DMS79 (cell line): ENCODE measurements around the gene RFX3.

Source experiments
- DNase-seq: peaks from one replicate; lab custom pipeline; 2025; lab: John Stamatoyannopoulos, UW

The RFX3 gene

DNA sequence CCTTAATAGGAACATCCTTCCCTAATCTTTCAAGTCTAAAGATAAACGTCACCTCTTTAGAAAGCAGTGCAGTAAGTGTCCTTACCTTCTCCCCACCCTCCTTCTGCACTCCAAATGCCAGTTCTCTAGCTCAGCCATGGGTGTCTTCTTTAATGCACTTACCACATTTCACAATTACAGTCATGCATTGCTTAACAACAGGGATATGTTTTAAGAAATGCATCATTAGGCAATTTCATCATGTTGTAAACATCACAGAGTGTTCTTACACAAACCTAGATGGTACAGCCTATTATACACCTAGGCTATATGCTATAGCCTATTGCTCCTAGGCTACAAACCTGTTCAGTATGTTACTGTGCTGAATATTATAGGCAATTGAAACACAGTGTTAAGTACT, 91.2 kb downstream of the RFX3 start:
- no peak for DNase-seq

DNA sequence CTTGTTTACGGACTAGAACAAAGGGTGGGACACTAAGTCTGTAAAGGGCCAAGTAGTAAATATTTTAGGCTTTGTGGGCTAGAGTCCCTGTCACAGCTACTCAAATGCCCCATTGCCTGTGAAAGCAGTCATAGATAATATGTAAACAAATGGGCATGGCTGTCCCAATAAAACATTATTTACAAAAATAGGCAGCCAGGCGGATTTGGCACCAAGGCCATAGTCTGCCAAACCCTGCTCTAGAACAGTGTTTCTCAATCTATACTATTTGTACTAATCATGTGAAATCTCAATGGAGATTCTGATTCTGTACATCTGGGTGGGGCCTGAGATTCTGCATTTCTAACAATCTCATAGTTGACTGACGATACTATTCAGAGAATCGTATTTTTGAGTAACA, 92.0 kb downstream of the RFX3 start:
- DNase-seq, result no peak

DNA sequence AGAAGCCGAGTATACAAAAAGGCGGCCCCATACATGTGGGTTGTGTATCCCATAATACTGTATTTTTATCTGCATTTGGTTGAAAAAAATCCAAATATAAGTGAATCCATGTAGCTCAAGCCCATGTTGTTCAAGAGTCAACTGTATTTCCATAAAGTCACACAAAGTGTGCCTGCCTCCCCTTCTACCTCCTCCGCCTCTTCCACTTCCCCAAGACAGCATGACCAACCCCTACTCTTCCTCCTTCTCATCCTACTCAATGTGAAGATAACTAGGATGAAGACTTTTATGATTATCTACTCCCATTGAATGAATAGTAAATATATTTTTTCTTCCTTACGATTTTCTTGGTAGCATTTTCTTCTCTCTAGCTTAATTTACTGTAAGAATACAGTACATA, 92.7 kb downstream of the RFX3 start:
- no peak for DNase-seq

DNA sequence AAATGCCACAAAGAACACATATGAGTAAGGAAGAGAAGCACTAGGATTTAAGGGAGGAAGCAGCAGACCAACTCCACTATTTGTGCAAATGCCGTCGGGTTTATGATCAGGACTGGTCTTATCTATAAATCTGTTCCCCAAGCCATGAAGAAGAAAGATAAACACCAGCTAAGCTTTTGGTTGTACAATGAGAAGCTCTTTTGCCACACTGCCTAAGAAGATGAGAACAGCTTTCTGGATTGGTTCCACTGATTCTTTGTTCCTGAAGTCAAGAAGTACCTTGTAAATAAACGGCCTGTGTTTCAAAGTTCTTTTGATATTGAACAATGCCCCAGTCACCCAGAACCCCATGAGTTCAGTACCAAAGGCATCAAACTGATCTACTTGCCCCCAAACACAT, 93.9 kb downstream of the RFX3 start:
- no peak for DNase-seq

DNA sequence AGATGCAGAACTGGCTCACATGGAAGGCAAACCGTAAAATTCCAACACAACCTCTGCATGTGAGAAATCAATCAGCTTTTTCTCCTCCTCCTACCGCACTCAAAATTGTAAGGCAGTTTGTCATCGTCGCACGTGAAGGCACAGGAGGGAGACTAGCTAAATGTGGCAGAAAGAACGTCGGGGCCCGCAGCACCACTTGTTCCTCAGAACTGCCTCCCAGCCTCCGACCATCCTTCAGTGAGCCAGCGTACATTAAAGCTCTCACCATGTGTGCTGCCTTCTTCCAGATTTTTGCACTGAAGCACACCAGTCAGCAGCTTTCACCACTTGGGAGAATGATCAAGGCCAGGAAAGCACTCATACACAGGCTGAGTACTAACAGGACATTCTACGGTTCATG, 105.9 kb downstream of the RFX3 start:
- no peak for DNase-seq

DNA sequence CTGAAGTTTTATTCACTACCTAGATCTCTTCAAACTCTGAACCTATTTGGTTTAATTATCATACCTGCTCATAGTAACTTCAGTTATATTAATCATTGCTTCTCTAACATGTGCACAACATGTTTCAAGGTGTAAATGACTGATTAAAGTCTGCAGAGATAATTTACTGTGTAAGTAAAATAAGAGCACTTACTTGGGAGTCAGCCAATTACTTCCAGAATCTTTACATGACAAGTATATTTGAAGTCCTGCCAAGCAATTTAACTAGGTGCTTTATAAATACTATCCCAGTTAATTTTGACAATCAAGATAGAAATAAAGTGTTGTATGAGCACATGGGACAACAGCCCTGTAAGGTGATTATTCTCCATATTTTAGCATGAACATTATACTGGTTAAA, 109.9 kb downstream of the RFX3 start:
- DNase-seq, result no peak

DNA sequence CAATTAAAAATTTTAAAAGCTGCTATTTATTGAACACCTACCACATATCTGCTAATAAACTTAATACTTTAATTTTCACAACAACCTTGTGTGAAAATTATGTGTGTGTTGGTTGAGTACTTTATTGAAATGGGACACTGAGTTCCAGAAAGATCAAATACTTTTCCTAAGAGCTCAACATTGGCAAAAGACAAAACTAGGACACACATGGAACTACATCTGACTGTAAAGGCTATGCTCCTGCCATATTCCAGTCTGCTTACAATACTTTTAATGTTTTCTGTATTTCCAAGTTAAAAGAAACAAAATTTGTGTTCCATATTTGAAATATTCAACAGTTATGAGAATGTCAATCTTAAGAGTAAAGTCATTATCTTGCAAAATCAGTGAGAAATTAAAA, 111.8 kb downstream of the RFX3 start:
- no peak for DNase-seq

DNA sequence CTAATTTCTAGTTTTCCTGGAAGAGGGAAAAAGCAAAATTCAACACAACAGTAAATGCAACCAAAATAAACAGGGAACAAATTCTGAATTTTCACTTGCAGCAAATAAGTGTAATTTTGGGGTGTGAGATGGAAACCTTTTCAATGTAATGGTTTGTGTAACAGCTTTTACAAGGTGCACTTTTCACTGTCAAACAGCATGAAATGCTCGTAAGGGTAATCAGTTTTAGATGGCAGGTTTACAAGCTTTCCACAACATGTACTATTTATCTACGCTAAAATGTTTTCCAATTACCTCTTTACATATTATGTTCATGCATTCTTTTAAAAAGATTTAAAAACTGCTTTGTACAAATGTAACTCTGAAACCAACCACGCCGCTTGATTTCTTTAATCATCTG, 115.3 kb downstream of the RFX3 start:
- DNase-seq, result no peak

DNA sequence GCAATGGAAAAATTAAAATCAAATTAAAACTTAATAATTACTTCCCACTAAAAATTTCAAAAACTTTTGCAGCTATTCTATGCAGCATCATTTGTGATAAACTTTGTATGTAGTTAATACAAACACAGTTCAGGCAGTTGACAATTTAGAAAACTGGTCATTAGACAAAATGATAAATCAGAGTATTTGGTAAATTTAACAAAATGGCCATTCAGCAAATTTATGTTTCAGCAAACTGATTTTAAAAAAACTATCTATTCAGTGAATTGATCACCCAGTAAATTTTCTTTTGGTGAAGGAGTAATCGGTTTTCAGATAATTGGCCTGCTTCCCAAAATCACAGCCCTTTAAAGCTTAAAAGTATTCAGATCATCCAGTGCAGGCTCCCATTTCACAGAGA, 116.3 kb downstream of the RFX3 start:
- DNase-seq, result no peak

DNA sequence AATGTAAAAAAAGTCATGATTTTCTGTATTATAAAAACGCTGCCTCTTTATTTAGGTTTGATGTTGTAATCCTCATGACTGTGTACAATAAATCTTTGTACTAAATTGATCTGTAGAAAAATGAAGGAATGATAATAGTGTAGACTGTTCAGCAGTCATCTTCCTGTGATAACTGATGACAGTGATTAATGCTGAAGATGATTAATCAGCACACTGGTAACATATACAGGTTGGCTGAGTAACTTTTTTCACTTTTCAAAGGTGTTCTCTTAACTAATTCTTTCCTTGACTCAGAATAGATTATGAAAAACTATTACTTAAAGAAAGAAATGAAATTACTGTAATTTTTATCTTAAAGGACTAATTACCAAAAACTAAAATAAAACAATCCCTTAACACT, 122.5 kb downstream of the RFX3 start:
- DNase-seq, result no peak

DNA sequence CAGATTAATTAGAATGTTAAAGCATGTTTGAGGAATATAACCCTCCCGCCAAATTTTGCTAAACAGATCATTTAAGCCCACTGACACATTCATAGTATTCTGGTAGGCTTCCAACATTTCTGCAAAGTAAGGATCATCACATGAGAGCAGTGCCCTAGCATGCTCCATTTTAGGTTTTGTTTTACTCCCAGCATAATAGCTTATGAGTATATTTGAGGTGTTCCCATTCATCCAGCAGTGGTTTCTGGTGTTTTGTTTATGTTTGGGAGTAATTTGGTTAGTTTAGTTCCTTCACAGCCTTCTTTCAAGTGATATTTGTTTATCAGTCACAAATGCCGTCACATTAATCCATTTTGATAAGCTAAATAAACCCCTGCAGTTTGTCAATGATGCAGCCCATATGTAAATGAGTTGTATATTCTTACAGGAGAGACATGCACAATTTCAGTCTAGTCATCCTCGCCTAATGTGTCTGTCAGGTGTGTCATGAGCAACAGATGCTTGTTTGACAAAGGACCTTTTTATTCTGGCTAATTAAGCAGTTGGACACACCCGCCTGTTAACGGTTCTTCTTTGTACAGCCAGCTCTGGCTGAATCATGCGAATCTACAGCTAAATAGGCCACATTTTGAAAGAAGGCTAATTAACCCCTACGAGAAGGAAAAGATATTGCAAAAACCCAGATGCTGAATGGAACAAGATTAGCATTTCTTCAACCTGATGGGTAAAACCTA, 124.4 kb downstream of the RFX3 start:
- DNase-seq, result no peak

DNA sequence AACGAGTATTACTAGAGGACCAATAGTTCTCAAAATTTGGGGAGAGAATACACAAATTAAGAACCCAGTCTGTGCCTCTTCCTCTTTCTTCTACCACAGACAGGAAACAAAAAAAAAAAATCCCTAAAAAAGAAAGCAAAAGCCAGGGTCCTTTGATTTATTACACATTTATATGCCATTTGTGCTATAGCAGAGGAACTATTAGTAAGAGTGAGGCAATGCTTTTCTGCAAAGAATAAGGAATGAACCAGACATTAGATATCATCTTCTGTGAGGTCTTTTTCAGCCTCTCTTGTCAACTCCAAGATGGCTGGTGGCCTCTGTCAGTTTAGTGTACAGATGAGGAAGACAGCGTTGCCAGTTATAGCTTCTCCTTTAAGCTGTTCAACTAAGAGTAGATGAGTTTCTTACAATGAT, 127.6 kb downstream of the RFX3 start:
- no peak for DNase-seq

DNA sequence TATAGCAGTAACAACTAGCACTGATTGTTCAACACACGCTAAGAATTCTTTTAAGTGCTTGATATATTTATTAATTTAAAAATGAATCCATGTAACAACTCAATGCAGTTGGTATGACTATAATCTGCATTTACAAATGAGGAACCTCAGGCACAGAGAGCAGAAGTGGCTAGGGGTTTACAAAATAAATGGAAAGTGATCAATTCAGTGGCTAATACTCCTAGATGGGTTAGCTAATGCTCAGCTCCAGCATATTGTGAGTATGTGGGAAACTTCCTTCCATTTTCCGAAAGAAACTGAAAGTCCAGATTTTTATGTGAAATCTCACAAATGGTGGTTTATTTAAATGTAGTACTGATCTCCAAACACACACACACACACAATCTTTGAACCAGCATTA, 128.0 kb downstream of the RFX3 start:
- DNase-seq, result no peak

DNA sequence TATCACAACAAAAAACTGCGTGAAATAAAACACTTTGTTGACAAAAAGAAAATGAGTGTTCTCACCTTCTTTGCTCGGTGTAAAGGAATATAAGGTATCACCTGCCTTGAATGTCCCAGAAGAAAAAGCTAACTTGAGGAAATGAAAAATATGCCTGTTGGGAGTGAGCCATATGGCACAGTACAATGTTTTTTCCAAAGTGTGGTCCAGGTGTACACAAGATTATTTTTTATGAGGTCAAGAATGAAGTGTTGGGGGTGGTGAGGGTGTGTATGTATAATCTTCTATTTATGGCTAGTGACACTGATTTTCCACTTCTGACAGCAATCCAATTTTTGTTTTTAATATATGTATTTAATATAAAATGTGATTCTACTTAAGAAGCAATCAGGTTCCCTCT, 134.4 kb downstream of the RFX3 start:
- no peak for DNase-seq

DNA sequence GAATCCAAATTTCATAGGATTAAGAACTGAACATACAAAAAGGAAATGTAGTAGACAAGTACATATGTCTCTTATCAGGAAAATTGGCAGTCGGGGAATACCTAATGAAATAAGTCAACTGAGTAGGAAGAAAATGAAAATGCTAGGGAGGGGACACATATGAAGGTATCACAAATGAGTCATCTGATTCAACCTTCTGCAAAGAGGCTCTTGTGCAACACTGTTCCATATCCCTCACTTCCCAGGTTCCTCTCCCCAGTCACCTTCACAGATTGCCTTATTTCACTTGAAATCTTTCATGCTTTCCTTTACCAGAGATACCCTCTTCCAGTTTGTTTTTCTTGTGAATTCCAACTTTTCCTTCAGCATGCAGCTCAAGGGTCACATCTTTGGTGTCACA, 139.0 kb downstream of the RFX3 start:
- DNase-seq, result no peak

DNA sequence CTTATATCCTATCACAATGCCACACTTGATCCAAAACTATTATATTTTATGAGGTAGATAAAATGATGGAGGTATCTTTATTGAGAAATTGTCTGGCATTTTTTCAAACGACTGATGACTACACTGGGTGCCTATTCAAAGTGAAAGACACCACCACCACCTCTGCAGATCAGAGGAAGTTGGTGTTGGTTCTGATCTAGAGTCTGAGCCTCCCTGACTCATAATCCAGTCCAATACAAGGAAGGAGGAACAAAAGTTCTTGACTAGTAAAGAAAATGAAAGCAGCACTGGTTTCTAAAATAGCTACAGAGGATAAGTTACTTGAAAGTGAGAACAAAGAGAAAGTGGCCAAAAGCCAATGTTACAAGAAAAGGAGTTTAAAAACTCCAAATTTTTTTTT, 139.9 kb downstream of the RFX3 start:
- no peak for DNase-seq

DNA sequence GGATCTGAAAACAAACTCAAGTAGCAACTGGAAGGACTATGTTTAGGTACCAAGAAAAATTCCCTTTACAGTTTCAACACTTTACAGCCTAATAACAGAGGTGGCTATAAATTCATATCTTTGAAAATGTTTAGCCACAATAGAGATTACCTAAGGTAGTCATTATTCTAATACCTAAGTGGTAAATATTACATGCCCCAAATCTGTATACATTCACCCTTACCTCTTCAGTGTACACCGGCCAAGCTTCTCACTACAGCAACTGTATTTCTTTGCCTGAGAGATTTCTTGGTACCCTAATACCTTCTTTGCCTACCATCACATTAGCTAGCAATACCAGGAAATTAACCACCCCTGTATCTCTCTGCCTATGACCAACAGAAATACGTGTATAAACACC, 154.0 kb downstream of the RFX3 start:
- DNase-seq, result no peak

DNA sequence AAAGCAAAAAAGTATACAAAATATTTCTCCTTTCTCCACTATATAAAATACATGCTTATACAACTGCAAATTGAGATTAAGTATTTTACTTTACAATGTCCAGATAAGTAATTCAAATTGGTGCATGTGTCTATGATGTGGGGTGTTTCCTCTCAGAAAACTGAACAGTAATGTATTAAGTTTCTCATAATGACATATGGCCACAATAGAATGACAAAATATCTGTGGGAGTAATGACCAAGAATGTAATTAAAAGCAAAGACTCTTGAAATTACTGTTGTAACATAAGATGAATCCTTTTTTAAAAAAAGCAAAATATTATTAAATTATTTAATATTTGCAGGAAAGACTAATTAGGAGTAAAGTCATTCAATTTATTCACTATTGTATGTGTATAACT, 155.1 kb downstream of the RFX3 start:
- DNase-seq, result no peak

DNA sequence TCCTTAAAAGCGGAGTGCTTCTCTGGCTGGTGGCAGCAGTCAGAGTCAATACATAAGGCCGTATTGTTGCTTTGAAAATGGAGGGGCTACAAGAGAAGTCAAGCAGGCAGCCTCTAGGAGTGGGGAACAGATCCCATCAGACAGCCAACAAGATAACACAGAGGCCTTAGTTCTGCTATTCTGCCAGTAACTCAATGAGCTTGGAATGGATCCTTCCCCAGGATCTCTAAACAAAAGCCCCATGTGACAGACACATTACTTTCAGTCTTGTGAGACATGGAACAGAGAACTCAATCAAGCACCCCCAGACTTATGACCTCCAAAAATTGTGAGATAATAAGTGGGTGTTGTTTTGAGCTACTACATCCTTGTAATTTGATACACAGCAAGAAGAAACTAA, 158.6 kb downstream of the RFX3 start:
- DNase-seq, result no peak

DNA sequence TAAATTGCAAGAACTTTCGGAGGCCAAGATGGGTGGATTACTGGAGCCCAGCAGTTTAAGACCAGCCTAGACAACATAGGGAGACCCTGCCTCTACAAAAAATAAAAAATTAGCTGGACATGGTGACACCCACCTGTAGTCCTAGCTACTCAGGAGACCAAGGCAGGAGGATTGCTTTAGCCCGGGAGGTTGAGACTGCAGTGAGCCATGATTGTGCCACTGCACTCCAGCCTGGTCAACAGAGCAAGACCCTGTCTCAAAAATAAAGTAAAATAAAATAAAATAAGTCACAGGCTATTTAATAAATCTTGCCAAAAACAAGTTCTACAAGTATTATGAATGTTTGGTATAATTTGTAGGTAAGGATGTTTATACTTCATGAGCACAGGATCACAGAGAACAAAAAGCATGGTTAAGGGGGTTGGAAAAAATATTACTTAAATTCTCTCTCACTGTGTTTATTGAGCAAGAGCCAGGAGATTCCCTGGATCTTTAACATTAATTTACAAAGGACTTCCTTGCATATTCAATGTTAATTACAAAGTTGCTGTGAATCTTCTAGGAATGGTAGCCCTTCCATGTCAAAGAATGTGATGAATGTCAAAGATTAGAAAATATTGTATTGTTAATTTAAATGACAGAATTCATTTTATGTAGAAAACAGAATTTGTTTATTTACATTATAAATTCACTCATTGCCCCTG, 164.0 kb downstream of the RFX3 start:
- no peak for DNase-seq

DNA sequence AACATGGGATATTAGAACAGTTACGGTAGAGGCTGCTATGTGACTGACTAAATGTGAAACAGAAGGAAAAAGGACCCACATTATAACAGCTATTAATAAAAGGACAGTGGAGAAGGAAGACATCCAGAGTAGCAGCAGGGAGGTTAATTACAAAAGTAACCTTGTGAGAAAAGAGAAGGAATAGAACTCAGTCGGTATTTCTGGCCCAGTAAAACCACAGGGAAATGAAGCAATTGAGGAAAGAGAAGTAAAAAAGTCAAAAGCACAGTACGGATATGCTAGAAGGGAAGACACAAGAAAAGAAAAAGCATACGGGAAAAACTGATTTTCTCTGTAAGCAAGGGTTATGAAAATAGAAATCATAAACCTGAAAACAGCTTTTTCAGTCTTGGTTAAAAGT, 164.7 kb downstream of the RFX3 start:
- DNase-seq, result no peak

DNA sequence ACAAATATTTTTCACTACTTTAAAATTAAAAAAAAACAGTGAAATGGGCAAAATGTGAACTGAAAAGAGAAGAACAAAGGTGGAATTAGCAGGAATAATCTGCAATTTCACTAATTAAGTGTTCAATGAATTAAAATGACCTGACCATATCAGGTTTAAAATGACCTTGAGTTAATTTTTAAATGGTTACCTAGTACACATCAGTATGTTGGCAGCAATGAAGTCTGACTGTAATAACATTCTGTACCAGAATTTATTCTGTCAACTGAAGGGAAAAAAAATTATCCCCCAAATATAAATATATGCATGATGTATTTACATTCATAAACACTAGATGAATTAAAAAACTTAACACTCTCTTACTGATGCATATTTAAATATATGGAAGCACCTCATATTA, 165.6 kb downstream of the RFX3 start:
- no peak for DNase-seq

DNA sequence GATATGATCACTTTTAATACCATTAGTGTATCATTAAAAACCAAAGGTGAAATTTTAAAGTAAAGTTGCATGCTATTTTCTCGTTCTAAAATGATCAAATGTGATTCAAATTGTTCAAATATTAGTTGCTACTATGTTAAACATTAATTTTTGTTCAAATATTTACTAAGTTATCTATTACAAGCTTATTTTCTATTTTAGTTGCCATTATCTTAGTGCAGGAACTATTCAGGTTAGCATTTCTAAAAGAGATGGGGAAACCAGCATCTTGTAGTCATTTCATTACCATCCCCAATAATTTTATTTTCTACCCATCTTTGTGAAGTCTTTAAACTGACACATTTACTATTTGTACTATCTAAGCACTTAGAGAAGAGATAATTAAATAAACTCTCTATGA, 166.0 kb downstream of the RFX3 start:
- DNase-seq, result no peak

DNA sequence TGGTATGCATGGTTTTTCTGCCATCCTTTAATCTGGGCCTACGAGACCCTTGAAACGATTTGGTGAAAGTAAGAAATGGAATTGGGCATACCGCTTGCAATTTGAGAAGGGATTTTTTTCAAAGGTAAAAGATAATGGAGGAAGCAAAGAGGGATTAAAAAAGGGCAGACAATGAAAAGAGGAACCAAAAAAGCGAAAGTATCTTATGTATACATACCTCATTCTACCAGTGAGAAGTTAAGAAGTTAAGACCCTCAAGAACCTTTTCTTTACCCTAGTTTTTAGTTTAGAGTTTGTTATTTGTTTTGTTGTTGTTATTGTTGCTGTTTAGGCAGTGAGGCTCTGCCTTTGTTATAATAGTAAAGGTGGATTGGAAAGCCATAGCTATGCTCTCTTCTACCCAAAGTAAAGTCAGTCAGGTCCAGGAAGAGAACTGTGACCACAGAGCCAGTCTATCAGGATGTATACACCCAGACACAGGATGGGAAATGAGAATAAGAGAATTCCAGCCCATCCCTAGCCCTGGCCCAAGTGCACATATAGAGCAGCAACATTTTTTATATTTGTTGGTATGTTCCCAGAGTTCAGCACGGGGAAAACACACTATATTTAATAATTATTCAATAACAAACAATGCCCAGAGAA, 166.6 kb downstream of the RFX3 start:
- no peak for DNase-seq
